Activated CD4-positive, CD25-positive, alpha-beta regulatory T cell treated with anti-CD3 and anti-CD28 coated beads, Interleukin-2, amount 50 U/mL, for 16 hours (primary cell): Measurements from ENCODE around the gene DOCK4.

Experiments
- DNase-seq: peaks from one replicate; pipeline ENCODE4 v3.0.0-alpha.2; 2020; ENCODE audit warnings: low read depth, low spot score

The DOCK4 gene

DNA sequence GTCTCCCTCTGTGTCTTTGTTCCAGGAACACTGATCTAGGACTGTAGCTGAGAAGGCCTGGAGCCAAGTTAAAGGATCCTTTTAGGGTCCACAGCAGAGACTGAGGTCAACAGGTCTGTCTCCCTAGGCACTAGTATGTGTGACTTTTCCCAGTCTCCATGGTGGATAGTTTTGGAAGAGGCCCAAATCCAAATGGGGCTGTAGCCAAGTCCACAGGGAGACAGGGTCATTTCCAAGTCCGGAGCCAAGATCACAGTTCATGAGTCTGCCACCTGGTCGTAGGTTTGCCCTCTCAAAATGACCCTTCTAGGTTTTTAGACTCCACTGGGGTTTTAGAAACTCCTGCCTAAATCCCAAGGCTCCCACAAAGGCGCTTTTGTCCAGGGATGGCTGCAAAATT is 17.1 kb upstream of the DOCK4 start:
- no peak for DNase-seq

DNA sequence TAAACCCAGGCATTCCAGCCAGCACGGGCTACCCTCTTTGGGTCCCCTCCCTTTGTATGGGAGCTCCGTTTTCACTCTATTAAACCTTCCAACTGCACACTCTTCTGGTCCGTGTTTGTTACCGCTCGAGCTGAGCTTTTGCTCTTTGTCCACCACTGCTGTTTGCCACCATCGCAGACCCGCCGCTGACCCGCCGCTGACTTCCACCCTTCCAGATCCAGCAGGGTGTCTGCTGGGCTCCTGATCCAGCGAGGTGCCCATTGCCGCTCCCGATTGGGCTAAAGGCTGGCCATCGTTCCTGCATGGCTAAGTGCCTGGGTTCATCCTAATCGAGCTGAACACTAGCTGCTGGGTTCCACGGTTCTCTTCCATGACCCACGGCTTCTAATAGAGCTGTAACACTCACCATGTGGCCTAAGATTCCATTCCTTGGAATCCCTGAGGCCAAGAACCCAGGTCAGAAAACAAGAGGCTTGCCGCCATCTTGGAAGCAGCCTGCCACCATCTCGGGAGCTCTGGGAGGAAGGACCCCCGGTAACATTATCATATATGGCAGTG is 14.8 kb upstream of the DOCK4 start:
- DNase-seq: no peak

DNA sequence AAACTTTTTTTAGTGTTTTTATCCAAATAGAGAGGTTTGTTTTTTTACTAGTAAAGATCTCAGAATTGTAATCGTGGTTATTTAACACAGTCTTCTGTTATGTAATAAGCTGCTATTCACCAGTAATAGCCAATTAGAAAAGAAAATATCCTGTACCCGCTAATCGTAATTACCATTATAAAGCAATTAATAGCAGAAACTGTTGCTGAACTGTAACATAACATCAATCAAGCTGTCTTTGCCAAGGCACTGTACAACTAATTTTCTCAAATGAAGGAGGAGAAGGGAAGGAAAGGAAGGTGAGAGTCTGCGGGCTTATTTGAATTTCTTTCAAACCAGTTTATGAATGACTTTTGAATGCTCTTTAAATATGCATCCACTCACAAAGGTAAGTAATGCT is 9.6 kb upstream of the DOCK4 start:
- no peak for DNase-seq

DNA sequence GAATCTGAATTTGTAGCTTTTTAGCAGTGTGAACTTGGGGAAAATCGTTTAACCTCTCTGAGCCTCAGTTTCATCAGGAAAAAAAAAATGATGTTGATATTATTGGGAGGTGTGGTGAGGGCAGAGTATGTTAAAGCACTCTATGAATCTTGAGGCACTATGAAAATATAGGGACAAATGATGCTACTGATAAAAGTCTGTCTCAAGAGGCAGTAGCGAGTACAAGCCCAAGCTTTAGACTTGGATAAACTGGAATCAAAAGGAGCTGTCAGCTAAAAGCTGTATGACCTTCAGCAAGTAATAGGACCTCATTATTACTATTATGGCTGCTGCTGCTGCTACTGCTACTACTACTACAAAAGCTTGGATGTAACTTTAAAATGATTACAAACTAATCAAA is 8.7 kb upstream of the DOCK4 start:
- no peak for DNase-seq

DNA sequence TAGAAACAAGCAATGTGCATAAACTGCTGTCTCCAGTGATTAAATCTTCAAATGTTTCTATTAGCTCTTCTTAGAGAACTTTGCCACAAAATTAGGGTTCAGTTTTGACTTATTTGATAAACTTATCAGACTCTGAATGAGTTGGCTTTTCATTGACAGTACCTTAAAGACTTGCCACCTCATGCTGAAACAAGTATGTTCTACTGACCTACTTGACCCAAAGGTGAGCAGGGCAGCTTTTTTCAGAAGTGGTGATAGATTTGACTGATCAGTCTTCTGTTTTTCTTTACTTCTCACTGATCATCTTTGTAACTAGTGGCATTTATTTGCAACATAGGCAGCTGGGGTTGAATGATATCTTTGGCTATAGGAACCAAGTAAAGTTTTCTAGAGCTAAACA is 8.1 kb upstream of the DOCK4 start:
- no peak for DNase-seq

DNA sequence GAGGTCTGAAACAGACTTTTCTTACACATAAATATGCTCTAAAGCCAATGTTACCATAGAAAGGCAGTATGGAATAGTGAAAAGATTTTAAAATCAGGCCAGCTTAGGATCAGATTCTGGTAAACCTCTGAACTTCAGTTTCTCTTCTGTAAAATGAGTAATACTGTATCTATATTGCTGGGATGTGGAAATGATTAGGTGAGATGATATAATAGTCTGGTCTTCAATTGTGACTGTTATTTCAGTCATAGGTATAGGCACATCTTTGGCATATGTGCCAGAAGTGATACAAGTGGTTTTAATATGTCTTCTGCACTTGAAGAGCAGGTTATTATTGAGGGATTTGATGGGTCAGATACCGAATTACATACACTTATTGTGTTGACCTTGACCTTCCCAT is 7.5 kb upstream of the DOCK4 start:
- no peak for DNase-seq

DNA sequence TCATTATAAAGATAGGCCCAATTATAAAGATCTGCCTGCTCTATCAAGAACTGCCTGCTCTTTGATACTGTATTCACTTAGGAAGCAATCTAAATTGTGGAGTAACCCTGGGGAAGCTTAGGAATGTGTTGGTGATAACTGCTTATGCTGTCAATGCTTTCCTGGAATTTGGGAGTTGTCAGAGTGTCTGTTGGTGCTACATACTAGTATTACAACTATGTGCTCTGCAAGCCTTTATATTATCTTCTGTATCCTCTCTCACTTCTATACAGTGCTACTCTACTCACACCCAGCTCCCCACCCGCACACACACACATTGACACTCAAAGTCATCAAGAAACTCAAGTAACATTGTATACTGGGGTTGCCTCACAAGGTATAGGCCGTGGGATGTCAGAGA is 6.4 kb upstream of the DOCK4 start:
- DNase-seq: no peak

DNA sequence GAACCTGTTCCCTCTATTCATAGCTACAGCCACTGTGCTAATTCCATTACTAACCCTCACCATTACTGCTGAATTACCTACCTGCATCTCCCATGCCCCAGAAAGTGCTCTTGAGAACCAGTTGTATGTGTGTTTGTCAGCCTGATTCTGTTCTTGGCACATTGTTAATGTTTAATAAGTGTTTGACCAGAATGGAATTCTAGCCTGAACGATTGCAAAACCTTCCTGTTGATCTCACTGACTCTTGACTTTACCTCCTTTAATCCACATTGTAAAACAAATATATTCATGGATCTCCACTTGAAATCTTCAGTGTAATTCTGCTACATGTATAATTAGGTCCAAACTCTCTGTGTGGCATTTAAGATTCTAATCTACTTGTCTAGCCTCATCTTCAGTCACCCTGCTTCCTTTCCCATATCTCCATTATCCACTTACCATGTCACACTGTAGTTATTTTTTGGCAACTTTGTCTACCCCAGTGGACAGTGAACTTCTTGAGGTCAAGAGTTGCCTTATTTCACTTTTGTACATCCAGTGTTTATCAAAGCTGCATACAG is 5.2 kb upstream of the DOCK4 start:
- no peak for DNase-seq

DNA sequence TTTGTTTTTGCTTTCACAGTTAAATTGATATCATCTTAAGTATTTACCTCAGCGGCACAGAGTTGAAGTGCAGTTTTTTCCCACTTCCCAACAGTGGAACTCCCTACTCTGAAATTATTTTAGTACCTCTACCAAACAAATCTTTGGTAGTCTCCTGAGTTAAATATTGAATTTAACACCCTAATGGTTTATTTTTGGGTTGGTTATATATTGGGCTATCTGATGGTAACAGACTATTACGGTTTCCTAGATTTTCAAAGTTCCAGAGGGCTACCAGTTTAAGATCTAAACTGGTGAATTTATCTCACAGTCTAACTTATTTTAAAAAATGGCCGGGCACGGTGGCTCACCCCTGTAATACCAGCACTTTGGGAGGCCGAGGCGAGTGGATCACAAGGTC is 1.6 kb upstream of the DOCK4 start:
- DNase-seq: no peak

DNA sequence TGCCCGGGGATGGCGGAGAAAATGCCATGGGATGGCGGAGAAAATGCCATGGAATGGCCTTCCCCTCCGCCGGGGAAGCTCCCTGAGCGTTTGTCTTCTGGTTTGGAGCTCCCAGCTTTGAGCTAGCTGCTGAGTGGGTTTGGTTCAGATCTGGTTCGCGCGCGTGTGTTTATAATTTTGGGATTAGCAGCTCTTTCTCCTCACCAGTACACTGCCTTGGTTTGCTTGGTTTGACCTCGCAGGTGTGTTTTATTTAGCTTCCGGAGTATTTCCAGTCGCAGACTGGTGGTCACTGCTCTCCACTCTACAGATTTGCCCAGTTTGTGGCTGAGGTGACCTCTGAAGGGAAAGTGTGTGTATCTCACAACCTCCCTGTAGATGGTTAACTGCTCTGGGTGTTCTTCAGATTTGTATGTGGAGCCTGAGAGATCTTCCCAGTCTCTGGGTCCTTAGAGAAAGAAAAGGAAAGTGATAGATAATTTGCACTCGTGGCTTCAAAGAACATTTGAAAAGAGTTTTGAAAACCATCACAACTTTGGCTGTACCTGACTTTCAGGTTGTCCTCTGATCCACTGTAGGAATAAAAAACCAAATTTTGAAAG is 893 bp upstream of the DOCK4 start:
- no peak for DNase-seq

DNA sequence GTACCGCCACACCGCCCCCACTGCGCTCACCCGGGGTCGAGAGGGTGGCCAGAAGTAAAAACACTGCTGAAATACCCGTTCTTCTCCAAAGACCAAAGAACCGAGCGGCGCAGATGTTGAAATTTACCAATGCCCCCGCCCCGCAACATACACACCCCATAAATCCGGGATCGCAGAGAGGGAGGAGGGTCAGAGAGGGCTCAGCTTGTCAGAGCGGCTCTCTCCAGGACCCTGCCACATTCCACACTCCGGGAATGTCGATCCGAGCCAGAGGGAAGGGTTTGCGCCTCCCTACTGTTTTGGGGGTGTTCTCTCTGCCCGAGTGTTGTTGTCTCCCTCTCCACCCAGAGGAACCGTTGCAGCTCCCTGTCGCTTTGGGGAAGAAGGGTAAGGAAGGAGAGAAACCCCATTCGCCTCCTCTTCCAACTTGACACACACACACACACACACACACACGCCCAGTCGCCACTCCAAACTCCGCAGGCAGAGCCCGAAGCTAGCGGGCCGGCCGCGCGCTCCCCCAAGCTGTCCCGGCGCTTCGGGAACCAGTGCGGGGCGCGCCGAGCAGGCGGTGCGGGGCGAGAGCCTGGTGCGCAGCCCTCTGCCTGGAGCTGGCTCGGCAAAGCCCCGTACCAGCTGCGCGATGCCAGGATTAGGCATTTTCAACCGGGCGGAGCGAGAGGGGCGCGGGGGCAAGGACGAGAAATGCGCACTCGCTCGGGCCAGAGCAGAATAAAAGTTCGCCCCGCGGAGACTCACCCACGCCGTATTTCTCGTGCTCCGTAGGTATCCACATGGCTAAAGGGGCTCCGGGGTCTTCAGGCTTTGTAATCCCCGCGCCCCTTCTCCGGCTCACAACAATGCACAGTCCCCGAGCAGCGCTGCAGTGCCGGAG is 609 bp downstream of the DOCK4 start:
- peak; percentile 2 for DNase-seq

DNA sequence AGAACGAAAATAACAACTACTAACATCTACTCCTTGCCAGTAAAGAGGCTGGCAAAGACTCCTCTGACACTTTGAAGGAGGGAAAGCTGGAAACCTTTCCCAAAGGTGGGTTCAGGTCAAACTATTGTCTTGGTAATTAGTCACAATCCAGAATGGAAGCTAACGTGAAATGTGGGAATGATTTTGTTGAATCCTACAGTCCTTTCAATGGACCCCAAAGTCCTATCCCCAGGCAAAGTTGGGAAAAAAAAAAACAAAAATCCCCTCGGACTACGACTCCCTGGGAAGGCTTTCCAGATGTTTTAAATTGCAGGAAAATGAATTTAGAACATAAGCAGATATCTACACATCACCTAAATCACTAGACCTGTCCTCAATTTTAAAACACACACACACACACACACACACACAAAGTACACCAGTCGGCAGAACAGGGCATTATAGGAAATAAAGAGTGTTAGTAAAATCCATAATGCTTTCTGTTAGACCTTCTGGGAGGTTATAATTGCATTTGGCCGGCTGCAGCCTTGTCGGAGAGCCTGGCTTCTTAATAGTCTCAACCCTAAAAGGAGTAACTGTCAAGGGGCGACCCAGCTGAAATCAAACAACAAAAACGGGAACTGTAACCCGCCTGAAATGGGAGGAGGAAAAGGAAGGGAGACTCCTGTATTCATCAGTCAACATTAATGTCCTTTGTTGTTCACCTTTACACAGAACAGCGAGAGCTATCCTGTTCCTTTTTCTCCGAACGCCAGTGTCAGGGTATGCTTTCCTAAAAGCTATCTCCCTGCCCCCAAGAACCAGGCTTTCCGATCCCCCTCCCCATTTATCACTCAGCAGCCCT is 1.5 kb downstream of the DOCK4 start:
- no peak for DNase-seq

DNA sequence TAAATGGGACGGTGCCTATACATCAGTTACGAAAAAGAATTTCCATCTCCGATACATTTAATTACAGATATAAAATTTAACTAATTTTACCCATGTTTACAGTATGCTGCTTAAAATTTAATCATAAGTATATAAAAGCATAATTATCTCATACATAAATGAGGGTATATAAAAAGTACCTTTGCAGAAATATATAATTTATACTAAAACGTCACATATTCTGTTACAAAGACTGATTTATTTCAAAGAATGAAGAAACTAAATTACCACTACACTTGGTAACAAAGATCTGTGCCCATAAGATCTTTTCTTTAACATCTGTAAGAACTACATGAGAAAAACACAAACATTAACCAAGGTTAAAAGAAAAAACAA is 2.8 kb downstream of the DOCK4 start:
- no peak for DNase-seq

DNA sequence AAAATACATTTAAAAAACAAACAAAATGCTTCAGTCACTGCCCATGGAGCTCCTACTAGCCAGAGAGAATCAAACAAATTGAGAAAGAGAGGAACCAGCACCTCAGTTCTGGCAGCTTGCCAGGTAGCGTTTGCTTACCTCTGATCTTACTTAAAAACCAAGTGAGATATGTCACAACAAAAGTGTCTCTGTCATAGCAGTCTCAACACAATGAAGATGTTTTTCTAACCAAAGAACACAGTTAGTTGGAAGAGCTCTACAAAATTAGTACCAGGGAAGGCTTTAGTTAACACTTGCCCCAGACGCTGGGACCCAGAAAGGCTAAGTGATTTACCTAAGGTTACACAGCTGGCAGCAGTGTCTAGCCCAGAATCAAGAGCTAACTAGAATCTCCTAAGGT is 3.4 kb downstream of the DOCK4 start:
- no peak for DNase-seq

DNA sequence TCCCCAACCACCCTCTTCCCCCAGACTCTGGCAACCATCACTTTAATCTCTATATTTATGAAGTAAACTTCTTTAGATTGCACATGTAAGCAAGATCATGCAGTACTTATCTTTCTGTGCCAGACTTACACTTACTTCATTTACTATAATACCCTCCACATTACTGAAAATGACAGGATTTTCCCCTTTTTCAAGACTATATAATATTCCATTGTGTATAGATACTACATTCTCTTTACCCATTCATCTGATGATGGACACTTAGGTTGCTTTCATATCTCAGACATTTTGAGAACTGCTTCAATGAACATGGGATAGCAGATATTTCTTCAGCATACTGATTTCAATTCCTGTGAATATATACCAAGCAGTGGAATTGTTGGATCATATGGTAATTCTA is 4.4 kb downstream of the DOCK4 start:
- no peak for DNase-seq

DNA sequence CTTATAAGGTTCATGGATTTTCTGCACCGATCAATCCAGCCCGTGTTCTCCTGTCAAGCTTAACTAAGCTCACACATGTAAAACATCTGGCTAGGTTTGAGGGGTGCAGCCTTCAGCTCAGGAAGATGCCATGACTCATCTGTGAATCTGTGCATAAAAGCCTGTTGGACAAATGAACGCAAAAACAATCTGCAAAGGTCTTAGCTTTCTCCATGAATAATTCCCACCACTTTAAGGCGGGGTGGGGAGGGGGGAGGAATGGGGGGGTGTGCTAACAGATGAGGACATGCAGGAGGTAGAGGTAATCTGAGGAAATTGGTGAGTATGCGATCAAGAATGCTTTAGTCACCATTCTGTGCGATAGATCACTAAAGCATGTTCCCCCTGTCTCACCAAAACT is 4.8 kb downstream of the DOCK4 start:
- DNase-seq: no peak

DNA sequence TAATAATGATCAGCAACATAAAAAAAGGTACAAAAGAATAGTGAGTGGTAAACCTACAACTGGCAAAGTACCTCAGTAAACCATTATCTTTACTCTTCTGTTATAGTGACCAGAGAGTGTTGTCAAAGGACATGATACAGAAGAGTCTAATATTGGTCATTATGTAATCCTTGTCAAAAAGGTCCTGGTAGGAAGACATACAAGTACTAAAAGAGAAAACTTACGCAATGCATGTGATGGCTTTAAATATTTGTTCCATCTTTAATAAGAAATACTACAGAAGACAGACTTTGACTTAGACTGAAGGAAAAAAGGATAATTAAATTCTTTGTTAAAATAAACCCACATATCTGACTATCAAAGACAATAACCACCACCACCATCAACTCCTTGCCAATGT is 6.5 kb downstream of the DOCK4 start:
- DNase-seq: no peak

DNA sequence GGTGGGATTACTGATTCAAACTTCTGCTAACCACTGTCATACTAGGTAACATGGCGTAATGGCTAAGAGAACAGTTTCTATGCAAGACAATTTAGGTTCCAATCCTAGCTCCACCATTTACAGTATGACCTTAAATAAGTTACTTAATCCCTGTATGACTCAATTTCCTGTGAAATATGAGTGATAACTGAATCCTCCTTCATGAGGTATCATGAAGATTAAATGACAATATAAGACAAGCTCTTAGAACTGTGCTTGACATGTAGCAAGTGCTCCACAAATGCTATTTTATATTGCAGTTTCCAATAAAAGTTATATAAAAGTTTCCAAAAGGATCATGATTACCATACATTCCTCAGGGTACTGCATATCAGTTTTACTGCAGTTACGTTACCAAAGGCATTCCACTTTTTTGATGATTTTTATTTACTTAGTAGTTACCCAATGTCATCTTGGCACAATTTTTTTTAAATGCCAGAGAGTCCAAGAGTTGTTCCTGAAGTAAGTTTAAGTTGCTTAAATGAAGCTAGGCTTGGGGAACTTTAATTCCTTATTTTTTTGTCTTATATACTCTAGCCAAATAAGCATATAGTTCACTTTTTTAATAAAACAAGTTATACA is 7.1 kb downstream of the DOCK4 start:
- DNase-seq: no peak

DNA sequence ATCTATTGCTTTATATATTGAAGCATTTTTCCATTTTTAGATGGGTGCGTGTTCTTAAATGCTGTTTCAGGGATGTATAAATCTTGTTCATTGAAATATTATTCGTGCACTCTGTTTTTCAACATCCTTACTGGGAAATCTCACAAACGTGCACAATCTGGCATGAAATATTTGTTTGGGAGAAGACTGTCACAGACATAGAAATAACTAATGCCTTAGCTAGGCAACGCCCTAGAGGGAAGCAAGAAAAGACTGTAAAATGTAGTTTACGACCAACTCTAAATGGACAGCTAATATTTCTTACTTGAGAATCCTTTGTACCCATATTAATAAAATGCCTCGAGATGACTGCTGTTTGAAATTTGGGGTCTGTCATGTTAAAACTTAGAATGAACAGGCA is 8.9 kb downstream of the DOCK4 start:
- DNase-seq: no peak

DNA sequence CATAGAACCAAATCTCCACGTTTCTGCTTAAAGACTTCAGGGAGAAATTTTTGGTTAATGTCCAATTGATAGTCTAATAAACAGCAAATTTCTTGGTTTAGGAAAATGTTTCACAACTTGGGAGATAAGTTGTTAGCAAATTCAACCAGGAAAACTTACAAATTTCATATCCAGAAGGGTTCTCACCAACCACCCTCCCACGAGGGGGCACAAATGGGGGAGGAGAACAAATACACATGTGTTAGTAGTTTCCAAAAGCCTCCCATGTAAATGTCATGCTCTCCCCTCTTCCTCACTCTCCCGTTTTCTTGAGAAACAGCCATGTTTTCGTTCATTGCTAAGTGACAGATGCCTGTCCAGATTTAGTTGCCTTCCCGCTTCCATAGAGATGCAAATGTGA is 10.5 kb downstream of the DOCK4 start:
- no peak for DNase-seq

DNA sequence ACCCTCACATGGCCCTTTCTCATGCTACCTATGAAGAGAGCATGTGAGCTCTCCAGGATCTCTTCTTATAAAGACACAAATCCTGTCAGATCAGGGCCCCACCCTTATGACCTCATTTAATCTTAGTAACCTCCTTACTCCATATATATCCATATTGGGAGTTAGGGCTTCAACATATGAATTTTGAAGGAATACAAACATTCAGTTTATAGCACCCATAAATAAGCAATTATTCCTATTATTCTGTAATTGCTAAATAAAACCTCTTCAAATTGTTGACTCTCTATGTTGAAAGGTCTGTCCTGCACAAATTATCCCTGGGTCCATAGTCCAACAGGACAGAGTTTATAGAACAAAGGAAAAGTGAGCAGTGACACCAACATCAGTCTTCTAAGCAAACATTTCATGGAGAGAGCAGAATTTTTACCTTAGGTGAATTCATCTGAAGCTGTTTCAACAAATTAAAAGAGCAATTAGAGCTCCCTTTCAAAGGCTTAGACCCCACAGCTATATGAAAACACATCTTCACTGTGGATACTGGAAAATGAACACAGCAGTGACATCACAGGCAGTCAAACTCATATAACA is 12.2 kb downstream of the DOCK4 start:
- DNase-seq: no peak
